GM19328 (cell line): ENCODE results near the gene DDIT3.

Experiments used
- ATAC-seq: cut with Tn5 transposase; IDR thresholded peaks from one replicate; pipeline ENCODE4 v1.9.1; 2021; ENCODE audit warnings: mild to moderate bottlenecking, moderate library complexity; ENCODE audit not compliant: unreplicated experiment

DDIT3 gene

GRCh38 chr12:57470970-57471656, 49.2 kb downstream of the DDIT3 start:
- ATAC-seq = no peak

GRCh38 chr12:57470286-57470969, 49.9 kb downstream of the DDIT3 start:
- no peak for ATAC-seq

GRCh38 chr12:57469296-57470164, 50.8 kb downstream of the DDIT3 start:
- no peak for ATAC-seq

GRCh38 chr12:57467915-57468314, 52.4 kb downstream of the DDIT3 start:
- no peak for ATAC-seq

GRCh38 chr12:57467212-57467874, 53.0 kb downstream of the DDIT3 start:
- ATAC-seq = no peak
